Adrenal gland (tissue), 5 donors: ENCODE data around the gene MRPL9.

Experiments used
- POLR2A ChIP-seq, 2 donors: fragments of 450-650 bp; IDR thresholded peaks; one replicate each; pipeline ENCODE4 v1.6.1; 2017; ENCODE audit warnings: antibody characterized with exemption in 2 of 2, mild to moderate bottlenecking in 2 of 2, moderate library complexity in 1 of 2
- TF ChIP-seq, protein P1 (sequence below), 6 experiments: fragments of 450-650 bp in 4 of 6; fragments of 200-600 bp in 2 of 6; sonication (generic) in 1 of 6; IDR thresholded peaks; 1 replicate in 5 of 6; 2 replicates in 1 of 6; pipeline versions ENCODE4 v1.5.1 to v1.8.0; 2016 to 2021; ENCODE audit warnings: antibody characterized with exemption in 6 of 6, mild to moderate bottlenecking in 2 of 6, moderate library complexity in 1 of 6
- donor health status: DM: no; HTN: no; CAD: no.

- TF ChIP-seq, protein P1, sequence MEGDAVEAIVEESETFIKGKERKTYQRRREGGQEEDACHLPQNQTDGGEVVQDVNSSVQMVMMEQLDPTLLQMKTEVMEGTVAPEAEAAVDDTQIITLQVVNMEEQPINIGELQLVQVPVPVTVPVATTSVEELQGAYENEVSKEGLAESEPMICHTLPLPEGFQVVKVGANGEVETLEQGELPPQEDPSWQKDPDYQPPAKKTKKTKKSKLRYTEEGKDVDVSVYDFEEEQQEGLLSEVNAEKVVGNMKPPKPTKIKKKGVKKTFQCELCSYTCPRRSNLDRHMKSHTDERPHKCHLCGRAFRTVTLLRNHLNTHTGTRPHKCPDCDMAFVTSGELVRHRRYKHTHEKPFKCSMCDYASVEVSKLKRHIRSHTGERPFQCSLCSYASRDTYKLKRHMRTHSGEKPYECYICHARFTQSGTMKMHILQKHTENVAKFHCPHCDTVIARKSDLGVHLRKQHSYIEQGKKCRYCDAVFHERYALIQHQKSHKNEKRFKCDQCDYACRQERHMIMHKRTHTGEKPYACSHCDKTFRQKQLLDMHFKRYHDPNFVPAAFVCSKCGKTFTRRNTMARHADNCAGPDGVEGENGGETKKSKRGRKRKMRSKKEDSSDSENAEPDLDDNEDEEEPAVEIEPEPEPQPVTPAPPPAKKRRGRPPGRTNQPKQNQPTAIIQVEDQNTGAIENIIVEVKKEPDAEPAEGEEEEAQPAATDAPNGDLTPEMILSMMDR (IDR thresholded peaks at IDR 0.05), result no peak
- TF ChIP-seq POLR2A (IDR thresholded peaks at IDR 0.05), result no peak
Observed at GRCh38 chr1:151773702-151774101, 10.4 kb upstream of the MRPL9 start.
